NCI-H1417 (cell line): Measurements from ENCODE around the gene MYF6.

Experiments
- DNase-seq, 3 experiments: peaks; one replicate each; lab custom pipeline; 2025; lab: John Stamatoyannopoulos, UW

The MYF6 gene

GRCh38 chr12:80707830-80708258 lies 410 bp downstream of the MYF6 start:
- DNase-seq: no peak

- no peak for DNase-seq
These were observed 983 bp downstream of the MYF6 start for GRCh38 chr12:80708259-80708974.

- no peak for DNase-seq
These were observed 1.5 kb downstream of the MYF6 start for GRCh38 chr12:80708975-80709328.

GRCh38 chr12:80709811-80710726 lies 2.6 kb downstream of the MYF6 start:
- peak in 1 of 3 experiments; percentile 5 for DNase-seq

GRCh38 chr12:80710727-80711449 lies 3.5 kb downstream of the MYF6 start:
- no peak for DNase-seq

GRCh38 chr12:80711866-80712265 lies 4.4 kb downstream of the MYF6 start:
- DNase-seq: no peak

GRCh38 chr12:80712866-80713265 lies 5.4 kb downstream of the MYF6 start:
- DNase-seq: peak in 2 of 3 experiments; percentile 5 to 20

GRCh38 chr12:80713419-80713818 lies 6.0 kb downstream of the MYF6 start:
- no peak for DNase-seq

- no peak for DNase-seq
These were observed 6.6 kb downstream of the MYF6 start for GRCh38 chr12:80714055-80714454.

- DNase-seq: no peak
These were observed 7.4 kb downstream of the MYF6 start for GRCh38 chr12:80714846-80715245.

GRCh38 chr12:80715713-80716249 lies 8.3 kb downstream of the MYF6 start:
- no peak for DNase-seq

GRCh38 chr12:80716696-80717469 lies 9.4 kb downstream of the MYF6 start, which contains the start of gene MYF5:
TSS of gene MYF5 (plus strand) at chr12:80716912. CDS start at chr12:80717064, 152 bp downstream.
- DNase-seq: no peak

- no peak for DNase-seq
These were observed 10.4 kb downstream of the MYF6 start for GRCh38 chr12:80717856-80718255.

- no peak for DNase-seq
These were observed 13.1 kb downstream of the MYF6 start for GRCh38 chr12:80720516-80720915.

- no peak for DNase-seq
These were observed 13.9 kb downstream of the MYF6 start for GRCh38 chr12:80721326-80721725.

GRCh38 chr12:80745851-80746505 lies 38.5 kb downstream of the MYF6 start:
- DNase-seq: no peak

- DNase-seq: no peak
These were observed 40.4 kb downstream of the MYF6 start for GRCh38 chr12:80747800-80748199.

GRCh38 chr12:80749456-80749855 lies 42.0 kb downstream of the MYF6 start:
- DNase-seq: no peak

GRCh38 chr12:80752464-80752863 lies 45.0 kb downstream of the MYF6 start:
- DNase-seq: no peak

- DNase-seq: no peak
These were observed 46.8 kb downstream of the MYF6 start for GRCh38 chr12:80754274-80754673.

GRCh38 chr12:80756875-80757274 lies 49.4 kb downstream of the MYF6 start:
- no peak for DNase-seq
